ENCODE measurements around the gene NCAPG2. TPM values are rescaled to one million over a fixed set of nuclear protein-coding genes. Genes with fewer than 3 reads are reported as not detected.
A peak's percentile ranks its signal among the peaks of the same experiment; 100 is the strongest.

Gene NCAPG2
- total RNA-seq, 4 donors from 2014 or later: 4.2 to 6.2 (median 4.4) TPM

- 83% methylated on average over 7 of the region's 7 CpGs for WGBS
- intact Hi-C loops (cut with DNase I): no loop called here
- no peak for DNase-seq (ENCODE audit: extremely low spot score)
- H3K27me3 ChIP-seq: no peaks in the 10 kb centered on the region
- TF ChIP-seq CTCF (IDR thresholded peaks at IDR 0.05): no peak
- TF ChIP-seq EP300 (IDR thresholded peaks at IDR 0.05): no peak
- no peak for TF ChIP-seq POLR2A (IDR thresholded peaks at IDR 0.05; ENCODE audit: low read depth)
- TF ChIP-seq POLR2AphosphoS5 (IDR thresholded peaks at IDR 0.05): no peak
- no peak overlapping the region for H3K4me3 ChIP-seq
- H3K27ac ChIP-seq (replicated peaks in 1 of 4): no peak overlapping the region
- no peaks in the 10 kb centered on the region for H3K9me3 ChIP-seq
- no peaks in the 10 kb centered on the region for H3K4me1 ChIP-seq
- peaks cover 0 to 37% (median 16%) of the 10 kb centered on the region in 4 donors for H3K36me3 ChIP-seq
Observed at GRCh38 chr7:158650821-158651225, 53.8 kb downstream of the NCAPG2 start.

GRCh38 chr7:158649279-158649678 is 55.3 kb downstream of the NCAPG2 start:
- no peak for DNase-seq (ENCODE audit: extremely low spot score)
- peaks cover under 1 to 38% (median 21%) of the 10 kb centered on the region in 4 donors for H3K36me3 ChIP-seq
- intact Hi-C loops (cut with DNase I): no loop called here
- no peak overlapping the region for H3K4me3 ChIP-seq
- 43% methylated on average over 2 of the region's 2 CpGs for WGBS
- H3K9me3 ChIP-seq: no peaks in the 10 kb centered on the region
- no peaks in the 10 kb centered on the region for H3K4me1 ChIP-seq
- peak in 1 of 2 donors; percentile 48 for TF ChIP-seq POLR2AphosphoS5 (IDR thresholded peaks at IDR 0.05)
- TF ChIP-seq CTCF (IDR thresholded peaks at IDR 0.05): no peak
- no peaks in the 10 kb centered on the region for H3K27me3 ChIP-seq
- no peak overlapping the region for H3K27ac ChIP-seq (replicated peaks in 1 of 4)

GRCh38 chr7:158648787-158649186 is 55.8 kb downstream of the NCAPG2 start:
- Histone ChIP-seq H3K36me3 (peaks cover 4 to 38% (median 23%) of the 10 kb centered on the region in 4 donors), H3K4me3 (no peak overlapping the region), H3K27me3 (no peaks in the 10 kb centered on the region), H3K9me3 (no peaks in the 10 kb centered on the region), H3K4me1 (no peaks in the 10 kb centered on the region), H3K27ac (replicated peaks in 1 of 4) (peak overlapping the region in 1 of 4 donors; percentile 34)
- intact Hi-C loops (cut with DNase I): no loop called here
- TF ChIP-seq CTCF (IDR thresholded peaks at IDR 0.05) (no peak), POLR2A (IDR thresholded peaks at IDR 0.05; ENCODE audit: low read depth) (no peak), POLR2AphosphoS5 (IDR thresholded peaks at IDR 0.05) (no peak), EP300 (IDR thresholded peaks at IDR 0.05) (no peak)
- no peak for DNase-seq (ENCODE audit: extremely low spot score)
- 87% methylated on average over 9 of the region's 9 CpGs for WGBS

- H3K36me3 ChIP-seq: peaks cover 4 to 40% (median 27%) of the 10 kb centered on the region in 4 donors
- 96% methylated on average over 5 of the region's 7 CpGs for WGBS
Observed at GRCh38 chr7:158648168-158648567, 56.4 kb downstream of the NCAPG2 start.

More at GRCh38 chr7:158648168-158648567, 56.4 kb downstream of the NCAPG2 start:
- Histone ChIP-seq H3K4me3 (no peak overlapping the region), H3K4me1 (no peaks in the 10 kb centered on the region), H3K27me3 (no peaks in the 10 kb centered on the region), H3K9me3 (no peaks in the 10 kb centered on the region), H3K27ac (replicated peaks in 1 of 4) (no peak overlapping the region)
- TF ChIP-seq EP300 (IDR thresholded peaks at IDR 0.05) (no peak), CTCF (IDR thresholded peaks at IDR 0.05) (no peak), POLR2A (IDR thresholded peaks at IDR 0.05; ENCODE audit: low read depth) (no peak), POLR2AphosphoS5 (IDR thresholded peaks at IDR 0.05) (no peak)
- intact Hi-C loops (cut with DNase I): no loop called here
- DNase-seq (ENCODE audit: extremely low spot score): no peak
